ENCODE data around the gene DCC. TPM values are rescaled to one million over a fixed set of nuclear protein-coding genes. Genes with fewer than 3 reads are reported as not detected.

DCC gene, protein sequence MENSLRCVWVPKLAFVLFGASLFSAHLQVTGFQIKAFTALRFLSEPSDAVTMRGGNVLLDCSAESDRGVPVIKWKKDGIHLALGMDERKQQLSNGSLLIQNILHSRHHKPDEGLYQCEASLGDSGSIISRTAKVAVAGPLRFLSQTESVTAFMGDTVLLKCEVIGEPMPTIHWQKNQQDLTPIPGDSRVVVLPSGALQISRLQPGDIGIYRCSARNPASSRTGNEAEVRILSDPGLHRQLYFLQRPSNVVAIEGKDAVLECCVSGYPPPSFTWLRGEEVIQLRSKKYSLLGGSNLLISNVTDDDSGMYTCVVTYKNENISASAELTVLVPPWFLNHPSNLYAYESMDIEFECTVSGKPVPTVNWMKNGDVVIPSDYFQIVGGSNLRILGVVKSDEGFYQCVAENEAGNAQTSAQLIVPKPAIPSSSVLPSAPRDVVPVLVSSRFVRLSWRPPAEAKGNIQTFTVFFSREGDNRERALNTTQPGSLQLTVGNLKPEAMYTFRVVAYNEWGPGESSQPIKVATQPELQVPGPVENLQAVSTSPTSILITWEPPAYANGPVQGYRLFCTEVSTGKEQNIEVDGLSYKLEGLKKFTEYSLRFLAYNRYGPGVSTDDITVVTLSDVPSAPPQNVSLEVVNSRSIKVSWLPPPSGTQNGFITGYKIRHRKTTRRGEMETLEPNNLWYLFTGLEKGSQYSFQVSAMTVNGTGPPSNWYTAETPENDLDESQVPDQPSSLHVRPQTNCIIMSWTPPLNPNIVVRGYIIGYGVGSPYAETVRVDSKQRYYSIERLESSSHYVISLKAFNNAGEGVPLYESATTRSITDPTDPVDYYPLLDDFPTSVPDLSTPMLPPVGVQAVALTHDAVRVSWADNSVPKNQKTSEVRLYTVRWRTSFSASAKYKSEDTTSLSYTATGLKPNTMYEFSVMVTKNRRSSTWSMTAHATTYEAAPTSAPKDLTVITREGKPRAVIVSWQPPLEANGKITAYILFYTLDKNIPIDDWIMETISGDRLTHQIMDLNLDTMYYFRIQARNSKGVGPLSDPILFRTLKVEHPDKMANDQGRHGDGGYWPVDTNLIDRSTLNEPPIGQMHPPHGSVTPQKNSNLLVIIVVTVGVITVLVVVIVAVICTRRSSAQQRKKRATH (N-terminal part only)
- 0.06 TPM in 1 of 2 replicates, not detected in the other for total RNA-seq

DNA sequence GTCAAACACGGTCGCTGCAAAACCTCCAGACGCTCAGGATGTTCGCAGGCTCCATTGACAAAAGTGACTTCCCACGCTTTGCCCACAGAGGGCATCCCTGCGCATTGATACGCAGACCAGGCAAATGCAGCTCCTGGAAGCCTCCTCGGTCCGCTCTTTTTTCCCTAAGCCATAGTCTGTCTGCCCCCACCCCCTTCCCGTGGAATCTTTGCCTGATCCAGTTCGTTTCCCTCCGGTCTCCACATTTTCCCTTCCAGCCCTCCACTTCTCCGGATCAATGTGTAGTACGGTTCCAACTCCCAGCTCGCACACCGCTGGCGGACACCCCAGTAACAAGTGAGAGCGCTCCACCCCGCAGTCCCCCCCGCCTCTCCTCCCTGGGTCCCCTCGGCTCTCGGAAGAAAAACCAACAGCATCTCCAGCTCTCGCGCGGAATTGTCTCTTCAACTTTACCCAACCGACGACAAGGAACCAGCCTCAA, at the start of gene DCC:
Gene DCC, plus strand, starts transcription at position 307 of the 481 bp plus-strand sequence. CDS start 591 bp downstream, outside the sequence.
- DNase-seq (ENCODE audit: extremely low read depth, low read depth, low spot score) = no peak

DNA sequence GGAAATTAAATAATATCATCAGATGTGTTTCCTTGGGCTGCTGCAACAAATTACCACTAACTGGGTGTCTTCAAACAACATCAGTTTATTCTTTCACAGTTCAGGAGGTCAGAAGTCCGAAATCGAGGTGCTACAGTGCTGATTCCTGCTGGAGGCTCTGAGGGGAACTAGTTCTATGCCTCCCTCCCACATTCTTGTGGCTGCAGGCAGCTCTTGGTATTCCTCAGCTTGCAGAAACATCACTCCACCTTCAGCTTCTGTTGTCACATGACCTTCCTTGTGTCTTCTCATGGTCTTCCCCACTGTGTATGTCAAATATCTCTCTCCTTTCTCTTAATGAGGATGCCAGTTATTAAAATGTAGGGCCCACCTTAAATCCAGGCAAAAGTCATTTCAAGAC, 29.3 kb upstream of the DCC start:
- no peak for DNase-seq (ENCODE audit: extremely low read depth, low read depth, low spot score)

DNA sequence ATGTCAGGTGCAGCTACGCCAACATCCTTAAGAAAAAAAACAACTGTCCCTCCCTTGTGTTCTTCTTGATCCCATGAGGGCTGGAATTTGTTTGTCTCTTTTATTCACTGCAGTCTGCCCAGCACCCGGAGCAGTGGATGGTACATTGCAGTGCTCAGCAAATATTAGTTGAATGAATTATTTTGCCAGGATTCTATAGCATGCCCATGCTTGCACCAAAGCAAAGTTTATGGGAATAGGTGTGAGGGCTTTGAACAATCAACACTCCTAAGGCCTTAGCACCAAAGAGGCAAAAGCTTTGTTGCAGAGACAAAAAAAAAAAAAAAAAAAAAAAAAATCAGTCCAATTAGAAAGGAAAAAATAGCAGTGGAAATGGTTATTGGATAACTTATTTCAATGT, 28.7 kb upstream of the DCC start:
- DNase-seq (ENCODE audit: extremely low read depth, low read depth, low spot score) = no peak

DNA sequence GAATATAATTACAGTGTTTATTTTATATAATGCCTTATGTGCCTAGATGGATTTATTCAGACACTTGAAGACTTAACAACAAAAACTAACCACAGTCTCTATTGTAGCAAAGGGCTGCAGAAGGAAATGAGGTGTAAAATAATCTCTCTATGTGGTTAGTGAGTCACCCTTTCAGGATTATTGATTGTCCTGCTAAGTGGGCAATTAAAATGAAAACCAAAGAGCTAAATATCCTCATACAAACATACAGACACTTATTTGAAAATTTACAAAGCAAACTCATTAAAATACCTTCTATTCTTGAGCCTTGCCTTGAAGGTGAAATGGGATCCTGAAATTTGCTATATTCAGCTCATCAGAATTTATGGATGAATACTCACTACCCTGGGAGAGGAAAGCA, 27.7 kb upstream of the DCC start:
- DNase-seq (ENCODE audit: extremely low read depth, low read depth, low spot score) = no peak

DNA sequence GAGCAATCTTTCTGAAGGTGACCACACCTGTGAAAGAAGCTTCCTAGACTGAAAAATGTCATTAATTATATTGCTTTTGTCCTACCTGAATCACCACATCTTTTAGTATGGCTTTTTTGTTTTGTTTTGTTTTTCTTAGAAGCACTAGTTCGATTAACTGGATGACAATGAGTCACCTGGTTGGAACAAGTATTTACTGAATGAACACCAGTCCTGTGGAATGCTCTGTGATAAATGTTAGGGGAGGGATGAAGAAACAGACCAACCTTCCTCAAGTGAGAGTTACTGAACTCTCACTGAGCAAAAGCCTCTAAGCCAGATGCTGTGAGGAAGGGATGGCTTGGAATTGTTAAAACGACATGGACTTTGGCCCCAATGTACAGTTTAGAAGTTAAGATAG, 26.8 kb upstream of the DCC start:
- DNase-seq (ENCODE audit: extremely low read depth, low read depth, low spot score) = no peak

DNA sequence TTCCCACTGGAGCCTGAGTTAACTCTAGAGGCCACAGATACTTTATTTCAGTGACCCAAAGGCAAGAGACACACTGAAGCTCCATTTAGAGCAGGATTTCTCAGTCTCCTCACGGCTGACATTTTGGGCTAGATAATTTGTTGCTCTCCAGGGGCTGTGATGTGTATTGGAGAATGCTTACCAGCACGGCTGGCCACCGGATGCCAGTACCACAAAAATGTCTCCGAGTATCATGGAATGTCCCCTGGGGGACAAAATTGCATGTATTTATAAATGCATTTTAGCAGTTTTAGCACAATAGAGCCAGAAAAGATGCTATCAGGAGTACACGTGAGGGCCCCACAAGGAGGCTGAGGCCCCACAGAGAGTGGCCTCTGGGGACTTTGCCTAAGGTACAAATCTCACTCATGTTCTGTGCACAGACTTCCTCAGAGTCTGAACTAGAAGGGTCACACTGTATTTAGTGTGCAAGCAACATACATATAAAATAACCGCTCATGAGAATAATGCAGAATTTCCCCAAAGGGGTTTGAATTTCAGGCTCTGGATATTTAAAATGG, 20.5 kb upstream of the DCC start:
- no peak for DNase-seq (ENCODE audit: extremely low read depth, low read depth, low spot score)

DNA sequence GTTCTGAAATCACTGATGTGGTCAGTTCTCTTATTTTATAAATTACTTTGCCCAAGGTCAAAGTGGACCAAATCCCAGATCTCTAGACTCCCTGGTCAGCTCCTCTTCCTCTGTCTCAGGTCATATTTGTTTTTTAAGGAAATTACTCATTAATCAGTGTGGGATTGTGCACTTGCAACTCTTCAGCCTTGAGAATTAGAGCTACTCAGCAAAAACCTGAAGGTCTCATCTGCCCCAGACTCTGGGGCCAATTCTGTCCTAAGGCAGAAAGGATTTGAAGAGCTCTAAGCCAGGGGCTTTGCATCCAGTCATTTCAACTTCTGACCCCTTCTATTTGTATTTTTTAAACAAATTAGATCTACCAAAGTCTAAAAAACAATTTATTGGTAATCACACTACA, 17.7 kb upstream of the DCC start:
- no peak for DNase-seq (ENCODE audit: extremely low read depth, low read depth, low spot score)

DNA sequence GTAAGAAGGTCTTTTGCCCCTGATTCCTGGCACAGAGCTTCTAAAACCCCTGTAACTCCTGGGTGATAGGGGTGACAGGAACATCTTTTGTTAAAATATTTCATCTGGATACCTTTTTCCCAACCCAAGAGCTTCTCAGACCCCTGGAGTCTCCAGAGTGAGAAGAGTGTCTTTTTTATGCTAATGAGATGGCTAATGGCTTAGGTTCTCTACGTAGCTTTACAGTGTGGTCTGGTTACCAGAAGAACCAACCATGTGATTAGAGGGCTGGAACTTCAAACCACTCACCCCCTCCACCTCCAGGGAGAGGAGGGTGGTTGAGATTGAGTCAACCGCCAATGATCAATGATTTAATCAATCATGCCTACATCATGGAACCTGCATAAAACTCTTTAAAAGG, 16.2 kb upstream of the DCC start:
- DNase-seq (ENCODE audit: extremely low read depth, low read depth, low spot score) = no peak

DNA sequence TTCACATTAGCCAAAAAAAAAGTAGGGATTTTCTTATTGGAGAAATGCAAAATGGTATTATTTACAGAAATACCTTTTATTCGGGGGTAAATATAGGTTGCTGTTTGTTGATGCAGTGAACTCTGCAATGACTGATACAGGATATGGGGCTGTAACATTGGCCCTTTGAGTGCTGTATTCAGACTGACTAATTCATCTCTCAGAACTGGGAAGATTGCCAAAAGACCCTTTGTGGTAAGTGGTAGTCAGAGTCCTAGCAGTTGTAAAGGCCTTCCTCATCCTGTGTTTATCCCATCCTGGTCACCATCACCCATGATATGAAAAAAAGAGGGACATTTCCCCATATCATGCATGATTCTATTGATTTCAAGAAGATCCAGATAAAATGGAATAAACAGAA, 14.0 kb upstream of the DCC start:
- no peak for DNase-seq (ENCODE audit: extremely low read depth, low read depth, low spot score)

DNA sequence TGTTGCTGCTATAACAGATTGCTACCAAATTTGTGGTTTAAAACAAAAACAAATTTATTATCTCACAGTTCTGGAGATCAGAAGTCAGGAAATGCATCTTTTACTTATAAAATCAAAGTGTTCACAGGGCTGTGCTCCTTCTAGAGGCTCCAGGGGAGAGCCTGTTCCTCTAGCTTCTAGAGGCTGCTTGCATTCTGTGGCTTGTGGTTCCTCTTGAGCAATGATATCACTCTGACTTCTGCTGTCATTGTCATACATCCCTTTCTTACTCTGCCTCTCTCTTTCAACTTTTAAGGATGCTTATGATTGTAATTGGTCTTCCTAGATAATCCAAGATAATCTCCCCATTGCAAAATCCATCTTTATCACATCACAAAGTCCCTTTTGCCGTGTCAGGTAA, 6.1 kb upstream of the DCC start:
- no peak for DNase-seq (ENCODE audit: extremely low read depth, low read depth, low spot score)

DNA sequence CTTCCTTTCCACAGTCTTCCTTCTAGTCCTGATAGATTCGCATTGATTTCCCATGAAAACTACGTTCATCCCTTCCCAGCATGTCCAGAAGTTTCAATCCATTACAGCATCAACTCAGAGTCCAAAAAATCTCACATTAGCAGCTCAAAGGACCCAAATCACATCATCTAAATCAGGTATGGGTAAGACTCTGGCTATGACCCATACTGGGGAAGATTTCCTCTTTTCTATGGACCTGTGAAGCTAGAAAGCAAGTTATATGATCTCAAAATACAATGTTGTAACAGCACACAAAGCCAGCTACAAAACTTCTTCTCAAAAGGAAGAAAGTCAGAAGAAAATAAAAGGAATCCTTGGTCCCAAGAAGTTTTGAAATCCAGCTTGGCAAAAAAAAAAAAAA, 5.7 kb upstream of the DCC start:
- no peak for DNase-seq (ENCODE audit: extremely low read depth, low read depth, low spot score)

DNA sequence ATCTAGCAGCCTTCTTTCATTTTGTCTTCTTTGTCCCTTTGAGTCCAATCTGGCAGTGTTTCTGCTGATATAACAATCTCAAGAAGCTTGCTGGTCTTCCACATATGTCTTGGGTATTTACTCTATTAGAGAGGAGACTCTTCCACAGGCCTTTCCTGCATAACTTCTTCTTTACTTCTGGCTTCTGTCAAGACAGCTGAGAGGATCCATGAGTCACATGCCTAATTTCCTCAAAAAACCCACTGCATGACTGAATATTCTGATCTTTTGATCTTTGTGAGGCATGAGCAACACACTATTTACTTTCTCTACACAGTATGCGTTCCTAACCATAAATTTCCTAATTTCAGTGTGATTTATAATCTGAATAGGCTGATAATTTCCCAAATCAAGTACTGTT, 5.1 kb upstream of the DCC start:
- no peak for DNase-seq (ENCODE audit: extremely low read depth, low read depth, low spot score)

DNA sequence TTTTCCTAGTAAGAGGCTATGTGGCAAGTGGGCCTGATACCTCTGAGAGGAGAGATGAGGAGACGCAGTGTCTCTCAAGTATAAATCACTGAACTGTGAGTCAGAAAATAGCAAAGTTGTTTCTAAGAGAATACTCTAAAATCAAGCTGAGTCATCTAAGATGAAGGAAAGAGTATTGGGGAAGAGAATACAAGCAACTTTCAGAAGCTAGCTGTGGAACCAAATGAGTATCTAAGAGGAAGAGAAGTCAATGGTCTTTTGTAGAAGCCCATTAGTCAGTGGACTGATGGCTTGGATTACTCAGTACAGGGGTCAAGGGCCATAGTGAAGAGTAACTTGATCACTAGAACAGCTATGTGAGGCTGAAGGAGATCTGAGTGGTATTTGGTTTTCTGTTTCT, 2.7 kb upstream of the DCC start:
- no peak for DNase-seq (ENCODE audit: extremely low read depth, low read depth, low spot score)

DNA sequence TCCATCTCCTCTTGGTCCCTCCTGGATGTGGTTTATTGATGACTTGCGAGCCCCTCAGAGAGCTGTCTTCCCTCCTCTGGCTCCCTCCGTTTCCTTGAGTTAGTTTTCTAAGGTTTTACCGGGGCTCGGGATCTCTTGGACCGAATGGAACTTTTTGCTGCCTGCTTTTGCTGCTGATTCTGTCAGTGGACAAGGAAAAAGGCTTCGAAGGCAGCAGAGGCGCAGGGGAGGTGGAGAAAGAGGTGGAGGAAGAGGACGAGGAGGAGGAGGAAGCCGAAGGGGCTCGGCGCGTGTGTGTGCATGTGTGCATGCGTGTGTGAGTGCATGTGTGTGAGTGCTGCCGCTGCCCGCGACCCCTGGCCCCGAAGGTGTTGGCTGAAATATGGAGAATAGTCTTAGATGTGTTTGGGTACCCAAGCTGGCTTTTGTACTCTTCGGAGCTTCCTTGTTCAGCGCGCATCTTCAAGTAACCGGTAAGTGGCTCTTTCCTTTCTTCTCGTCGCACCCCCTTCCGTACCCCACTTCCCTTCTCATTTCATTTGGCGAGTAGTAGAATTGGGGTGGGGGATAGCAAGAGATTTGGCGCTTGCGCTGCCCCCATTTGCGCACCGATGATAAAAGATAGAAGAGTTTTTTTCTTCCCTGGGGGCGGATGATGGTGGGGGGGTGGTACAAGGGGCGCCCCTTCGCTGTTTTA, 557 bp downstream of the DCC start:
- no peak for DNase-seq (ENCODE audit: extremely low read depth, low read depth, low spot score)

DNA sequence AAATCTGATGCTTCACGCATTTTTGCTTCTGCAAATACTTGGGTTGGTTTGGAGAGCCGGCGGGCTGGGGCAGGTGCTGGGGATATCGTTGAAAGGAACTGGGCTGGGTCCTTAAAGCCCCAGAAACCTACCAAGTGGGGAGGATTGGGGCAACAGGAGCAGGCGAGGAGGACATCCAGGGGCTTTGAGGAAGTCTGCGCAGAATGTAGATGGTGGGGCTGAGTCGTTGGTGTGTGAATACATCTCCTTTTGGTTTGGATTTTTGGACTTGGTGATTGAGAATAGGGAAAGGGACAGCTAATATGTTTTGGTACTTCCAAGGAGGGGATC, 1.1 kb downstream of the DCC start:
- no peak for DNase-seq (ENCODE audit: extremely low read depth, low read depth, low spot score)

DNA sequence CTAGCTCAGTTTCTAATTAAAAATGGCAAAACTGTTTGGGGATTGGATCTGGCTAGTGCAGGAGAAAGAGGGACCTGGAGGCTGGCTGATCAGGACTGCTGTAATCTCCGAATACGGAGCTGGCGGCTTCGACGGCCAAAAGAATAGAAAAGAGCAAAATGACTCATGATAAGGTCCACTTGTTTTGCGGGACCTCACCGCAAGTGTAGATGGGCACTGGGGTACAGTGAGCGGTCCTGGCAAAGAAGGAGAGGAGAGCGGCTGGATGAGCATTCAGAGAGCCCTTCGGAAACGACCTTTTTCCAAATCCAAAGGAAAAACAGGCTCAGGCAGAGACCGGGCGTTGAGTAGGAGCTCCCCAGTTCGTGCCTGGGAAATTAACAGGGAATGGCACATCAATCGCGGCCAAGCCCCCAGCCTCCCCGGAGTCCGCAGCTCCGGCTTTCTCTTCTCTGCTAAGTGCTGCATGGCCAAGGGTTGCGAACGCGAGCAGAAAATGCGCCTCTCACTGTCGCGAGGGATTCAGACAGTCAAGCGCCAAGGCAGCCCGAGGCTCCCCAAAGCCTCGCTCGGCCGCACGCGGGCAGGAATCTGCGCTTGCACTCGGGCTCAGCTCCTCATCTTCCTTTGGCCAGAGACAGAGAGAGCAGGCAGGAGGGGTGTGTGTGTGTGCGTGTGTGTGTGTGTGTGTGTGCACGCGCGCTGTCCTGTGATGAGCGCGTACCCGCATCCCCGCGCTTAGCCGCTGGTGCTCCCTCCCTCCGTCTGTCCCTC, 1.8 kb downstream of the DCC start:
- DNase-seq (ENCODE audit: extremely low read depth, low read depth, low spot score) = no peak

DNA sequence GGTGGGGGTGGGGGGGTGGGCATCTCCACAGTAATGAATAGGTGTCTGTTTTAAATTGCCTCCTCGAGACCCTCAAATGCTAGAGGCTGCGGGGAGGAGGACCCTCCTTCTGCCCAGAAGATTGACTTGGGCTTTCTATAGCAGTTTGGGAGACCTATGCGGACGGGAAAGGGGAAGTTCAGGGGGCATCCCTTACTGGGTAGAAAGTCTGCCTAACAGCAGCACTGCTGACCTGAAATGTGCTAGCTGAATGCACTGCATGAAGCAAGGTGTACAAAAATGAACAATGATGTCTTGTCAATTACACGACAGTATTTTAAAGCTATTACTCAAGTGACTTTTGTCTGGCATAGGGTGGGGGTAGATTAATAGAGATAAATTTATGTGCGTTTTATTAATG, 2.5 kb downstream of the DCC start:
- DNase-seq (ENCODE audit: extremely low read depth, low read depth, low spot score) = no peak

DNA sequence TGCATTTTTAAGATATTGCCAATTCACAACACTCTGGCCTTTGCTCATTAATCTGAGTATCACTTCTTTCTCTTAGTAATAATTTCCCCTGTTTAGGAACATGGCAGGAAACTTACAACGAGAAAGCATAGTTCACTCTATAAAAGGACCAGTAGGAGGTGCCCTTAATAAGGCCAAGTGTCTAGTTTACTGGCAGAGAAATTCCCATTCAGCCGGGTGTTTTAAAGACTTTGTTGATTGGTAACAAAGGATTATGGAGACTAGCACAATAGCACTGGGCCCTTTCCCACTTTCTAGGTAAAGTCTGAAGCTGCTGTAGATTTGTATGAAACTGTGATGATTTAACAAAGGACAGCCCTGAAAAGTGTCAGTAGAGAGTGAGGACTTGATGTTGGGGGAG, 3.1 kb downstream of the DCC start:
- no peak for DNase-seq (ENCODE audit: extremely low read depth, low read depth, low spot score)

DNA sequence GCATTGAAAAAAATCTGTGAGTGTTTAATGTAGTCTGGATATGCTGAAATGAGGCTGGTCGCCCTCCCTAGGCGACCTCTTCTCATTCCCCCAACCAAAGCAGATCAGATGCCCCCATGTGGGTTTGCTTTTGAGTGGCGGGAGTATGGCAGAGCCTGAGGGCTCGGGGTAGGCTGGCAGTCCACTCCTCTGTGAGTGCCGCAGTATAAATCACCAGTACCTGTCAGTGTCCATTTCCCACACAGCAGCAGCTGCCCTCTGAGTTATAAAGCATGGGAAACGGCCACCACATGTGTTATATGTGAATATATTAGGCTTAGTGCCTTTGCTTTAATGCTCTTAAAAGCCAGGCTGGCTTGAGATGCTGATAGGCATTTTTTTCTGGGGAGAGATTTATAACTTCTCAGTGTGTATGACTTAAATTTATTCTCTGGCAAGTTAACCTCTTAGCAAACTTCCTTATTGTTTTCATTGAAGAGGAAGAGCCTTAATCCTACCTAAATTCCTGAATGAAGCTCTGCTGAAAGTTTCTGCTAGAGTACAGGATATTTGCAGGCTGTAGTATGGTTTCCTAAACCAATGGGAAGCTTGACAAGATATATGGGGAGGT, 3.8 kb downstream of the DCC start:
- no peak for DNase-seq (ENCODE audit: extremely low read depth, low read depth, low spot score)

All from glomerular endothelial cell (primary cell).